ENCODE measurements around the gene EPHB6. TPM values are rescaled to one million over a fixed set of nuclear protein-coding genes. Genes with fewer than 3 reads are reported as not detected.

Gene EPHB6
- polyA plus RNA-seq, 1 donor from 2014 or later, result 25.3 TPM

- Histone ChIP-seq H3K4me2 (ENCODE audit: low read length) (no peak overlapping the region), H2AFZ (ENCODE audit: low read depth, low read length) (no peak overlapping the region), H3K4me3 (ENCODE audit: low read length) (no peak overlapping the region), H3K79me2 (replicated peaks; ENCODE audit: insufficient read depth, low read length) (no peaks in the 10 kb centered on the region), H4K20me1 (ENCODE audit: insufficient read depth) (no peaks in the 10 kb centered on the region), H3K9ac (ENCODE audit: low read length) (no peak overlapping the region), H3F3A (ENCODE audit: insufficient read depth, low read length, poor library complexity, severe bottlenecking) (no peaks in the 10 kb centered on the region), H3K9me2 (ENCODE audit: insufficient read depth, low read length) (no peaks in the 10 kb centered on the region), H3K27me3 (ENCODE audit: insufficient read depth, low read depth, low read length) (no peaks in the 10 kb centered on the region), H3K27ac (ENCODE audit: low read length) (no peak overlapping the region), H3K36me3 (ENCODE audit: insufficient read depth, low read length) (no peaks in the 10 kb centered on the region), H3K9me3 (ENCODE audit: low read length) (no peaks in the 10 kb centered on the region)
- TF ChIP-seq TAF1 (IDR thresholded peaks at IDR 0.05; ENCODE audit: low read depth) (no peak), CTCF (IDR thresholded peaks at IDR 0.05; ENCODE audit: poor library complexity, severe bottlenecking) (no peak), POLR2AphosphoS5 (IDR thresholded peaks at IDR 0.05) (no peak), REST (IDR thresholded peaks at IDR 0.05; ENCODE audit: borderline replicate concordance) (no peak), RAD21 (conservative IDR thresholded peaks at IDR 0.05) (no peak), MXI1 (conservative IDR thresholded peaks at IDR 0.05; ENCODE audit: poor library complexity, severe bottlenecking) (no peak), EZH2 (IDR thresholded peaks at IDR 0.05; ENCODE audit: borderline replicate concordance, insufficient read depth, low read length, poor library complexity, severe bottlenecking) (no peak), SMC3 (conservative IDR thresholded peaks at IDR 0.05; ENCODE audit: poor library complexity) (no peak), EP300 (conservative IDR thresholded peaks at IDR 0.05; ENCODE audit: poor library complexity, severe bottlenecking) (no peak)
Observed at GRCh38 chr7:142851269-142851668, 3.6 kb upstream of the EPHB6 start.

- no peak for TF ChIP-seq RAD21 (conservative IDR thresholded peaks at IDR 0.05)
- TF ChIP-seq EP300 (conservative IDR thresholded peaks at IDR 0.05; ENCODE audit: poor library complexity, severe bottlenecking), result no peak
- no peak for TF ChIP-seq SMC3 (conservative IDR thresholded peaks at IDR 0.05; ENCODE audit: poor library complexity)
- TF ChIP-seq POLR2AphosphoS5 (IDR thresholded peaks at IDR 0.05), result no peak
- no peak for TF ChIP-seq MXI1 (conservative IDR thresholded peaks at IDR 0.05; ENCODE audit: poor library complexity, severe bottlenecking)
- no peak for TF ChIP-seq CTCF (IDR thresholded peaks at IDR 0.05; ENCODE audit: poor library complexity, severe bottlenecking)
- no peak for TF ChIP-seq TAF1 (IDR thresholded peaks at IDR 0.05; ENCODE audit: low read depth)
- TF ChIP-seq REST (IDR thresholded peaks at IDR 0.05; ENCODE audit: borderline replicate concordance), result no peak
- TF ChIP-seq EZH2 (IDR thresholded peaks at IDR 0.05; ENCODE audit: borderline replicate concordance, insufficient read depth, low read length, poor library complexity, severe bottlenecking), result no peak
- H4K20me1 ChIP-seq (ENCODE audit: insufficient read depth), result no peaks in the 10 kb centered on the region
- no peaks in the 10 kb centered on the region for H3K79me2 ChIP-seq (replicated peaks; ENCODE audit: insufficient read depth, low read length)
- H3K4me2 ChIP-seq (ENCODE audit: low read length), result no peak overlapping the region
- H3K27me3 ChIP-seq (ENCODE audit: insufficient read depth, low read depth, low read length), result no peaks in the 10 kb centered on the region
- no peak overlapping the region for H3K27ac ChIP-seq (ENCODE audit: low read length)
- no peak overlapping the region for H3K9ac ChIP-seq (ENCODE audit: low read length)
- H2AFZ ChIP-seq (ENCODE audit: low read depth, low read length), result no peak overlapping the region
- no peaks in the 10 kb centered on the region for H3K9me3 ChIP-seq (ENCODE audit: low read length)
- no peaks in the 10 kb centered on the region for H3K9me2 ChIP-seq (ENCODE audit: insufficient read depth, low read length)
- H3K4me3 ChIP-seq (ENCODE audit: low read length), result no peak overlapping the region
- H3K36me3 ChIP-seq (ENCODE audit: insufficient read depth, low read length), result no peaks in the 10 kb centered on the region
- H3F3A ChIP-seq (ENCODE audit: insufficient read depth, low read length, poor library complexity, severe bottlenecking), result no peaks in the 10 kb centered on the region
Observed at GRCh38 chr7:142851919-142852318, 3.0 kb upstream of the EPHB6 start.

Data from neural cell (in vitro differentiated cells).